NCI-H1105 (cell line): ENCODE results near the gene TKT.
A peak's percentile ranks its signal among the peaks of the same experiment; 100 is the strongest.

Experiments
- DNase-seq: peaks from one replicate; lab custom pipeline; 2025; lab: John Stamatoyannopoulos, UW

TKT gene

DNA sequence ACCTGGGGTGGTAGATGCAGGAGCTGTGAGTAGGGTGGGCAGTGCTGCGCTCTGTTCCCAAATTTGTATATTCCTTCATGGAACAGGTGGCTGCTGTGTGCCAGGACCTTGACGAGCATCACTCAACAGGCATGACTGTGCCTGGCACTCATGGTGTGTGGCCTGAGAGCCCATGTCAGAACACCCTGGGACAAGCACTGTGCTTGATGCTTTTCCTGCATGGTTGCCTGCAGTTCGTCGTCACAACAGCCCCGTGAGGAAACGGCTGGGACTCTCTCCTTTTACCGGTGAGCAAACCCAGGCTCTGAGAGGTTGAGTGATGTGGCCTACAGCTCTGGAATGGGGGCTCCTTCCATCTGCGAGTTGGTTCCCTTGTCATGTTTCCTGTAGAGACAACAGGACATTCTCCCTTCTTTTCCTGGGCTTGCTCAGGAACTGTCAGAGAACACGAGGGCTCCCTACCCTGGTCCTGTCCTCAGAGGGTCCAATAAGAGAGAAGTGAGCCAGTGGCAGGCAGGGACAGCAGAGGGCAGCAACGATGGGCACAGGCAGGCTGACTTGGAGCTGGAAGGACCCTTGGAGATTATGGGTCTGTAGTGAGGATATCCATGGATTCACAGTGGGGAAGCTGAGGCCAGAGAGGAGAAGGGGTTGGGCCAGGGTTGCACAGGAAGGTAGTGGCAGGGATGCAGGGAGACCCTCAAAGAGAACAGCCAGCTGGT is 57.4 kb downstream of the TKT start:
- DNase-seq = no peak

DNA sequence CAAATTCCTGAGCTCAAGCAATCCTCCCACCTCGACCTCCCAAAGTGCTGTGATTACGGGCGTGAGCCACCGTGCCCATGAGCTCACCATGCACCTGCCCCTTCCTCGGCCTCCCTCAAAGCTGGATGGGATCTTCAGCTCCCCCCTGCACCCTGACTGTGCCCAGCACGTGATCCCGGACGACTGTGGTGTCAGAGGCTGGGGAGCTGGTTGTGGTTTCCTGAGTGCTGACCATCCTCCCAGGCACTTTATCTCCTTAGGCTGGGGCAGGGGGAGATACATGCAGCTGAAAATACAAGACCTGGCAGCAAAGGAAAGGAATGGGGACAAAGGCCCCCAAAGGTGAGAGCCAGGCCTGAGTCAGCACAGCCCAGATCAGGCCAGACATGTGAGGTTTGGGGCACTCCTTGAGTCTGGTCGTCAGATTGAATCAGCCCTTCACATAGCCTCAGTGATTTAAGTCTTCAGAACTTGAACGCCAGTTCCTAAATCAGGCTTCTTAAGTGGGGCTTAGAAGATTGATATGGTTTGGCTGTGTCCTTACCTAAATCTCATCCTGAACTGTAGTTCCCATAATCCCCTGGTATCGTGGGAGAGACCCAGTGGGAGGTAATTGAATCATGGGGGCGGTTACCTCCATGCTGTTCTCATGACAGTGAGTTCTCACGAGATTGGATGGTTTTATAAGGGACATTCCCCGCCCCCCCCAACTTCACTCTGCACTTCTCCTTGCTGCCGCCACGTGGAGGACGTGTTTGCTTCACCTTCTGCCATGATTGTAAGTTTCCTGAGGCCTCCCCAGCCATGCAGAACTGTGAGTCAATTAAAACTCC is 59.0 kb downstream of the TKT start:
- no peak for DNase-seq

GRCh38 chr3:53195602-53196574 is 59.9 kb downstream of the TKT start:
- DNase-seq = peak; percentile 13

DNA sequence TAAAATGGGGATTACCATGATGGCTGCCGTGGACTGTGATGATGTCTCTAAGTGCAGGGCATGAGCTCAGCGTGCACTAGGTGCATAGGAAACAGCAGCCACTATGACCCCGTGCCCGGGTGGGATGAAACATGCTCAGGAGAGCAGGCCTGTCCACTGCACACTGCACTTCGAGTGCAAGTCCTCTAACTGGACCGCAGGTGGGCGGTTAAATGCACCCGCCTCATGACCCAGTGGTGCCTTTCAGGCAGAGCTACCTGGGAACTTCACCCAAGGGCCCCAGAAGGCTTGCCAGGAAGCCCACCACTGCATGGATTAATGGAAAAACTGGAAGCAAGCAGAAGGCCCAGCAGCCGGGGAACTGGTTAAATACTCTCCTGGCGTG is 60.8 kb downstream of the TKT start:
- DNase-seq = no peak

GRCh38 chr3:53194210-53195065 is 61.4 kb downstream of the TKT start:
- peak; percentile 9 for DNase-seq

GRCh38 chr3:53193466-53194209 is 62.2 kb downstream of the TKT start:
- no peak for DNase-seq

DNA sequence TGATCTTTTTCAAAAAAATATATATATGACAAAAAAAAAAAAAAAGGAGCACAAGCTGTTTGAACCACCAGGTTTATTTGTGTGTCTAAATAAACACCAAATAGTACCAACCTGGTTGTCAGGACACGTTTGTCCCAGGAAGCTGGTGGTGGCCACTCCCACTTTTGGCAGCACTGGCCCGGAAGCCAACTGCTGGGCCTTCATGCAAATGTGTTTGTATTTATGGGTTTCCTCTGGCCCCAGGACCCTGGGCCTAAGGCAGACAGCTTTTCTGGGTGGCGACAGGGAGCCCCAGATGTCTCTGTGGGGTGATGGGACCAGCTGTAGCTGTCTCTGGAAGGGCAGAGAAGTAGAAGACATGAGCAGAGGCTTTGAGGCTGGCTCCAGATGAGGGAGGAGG is 63.2 kb downstream of the TKT start:
- no peak for DNase-seq

DNA sequence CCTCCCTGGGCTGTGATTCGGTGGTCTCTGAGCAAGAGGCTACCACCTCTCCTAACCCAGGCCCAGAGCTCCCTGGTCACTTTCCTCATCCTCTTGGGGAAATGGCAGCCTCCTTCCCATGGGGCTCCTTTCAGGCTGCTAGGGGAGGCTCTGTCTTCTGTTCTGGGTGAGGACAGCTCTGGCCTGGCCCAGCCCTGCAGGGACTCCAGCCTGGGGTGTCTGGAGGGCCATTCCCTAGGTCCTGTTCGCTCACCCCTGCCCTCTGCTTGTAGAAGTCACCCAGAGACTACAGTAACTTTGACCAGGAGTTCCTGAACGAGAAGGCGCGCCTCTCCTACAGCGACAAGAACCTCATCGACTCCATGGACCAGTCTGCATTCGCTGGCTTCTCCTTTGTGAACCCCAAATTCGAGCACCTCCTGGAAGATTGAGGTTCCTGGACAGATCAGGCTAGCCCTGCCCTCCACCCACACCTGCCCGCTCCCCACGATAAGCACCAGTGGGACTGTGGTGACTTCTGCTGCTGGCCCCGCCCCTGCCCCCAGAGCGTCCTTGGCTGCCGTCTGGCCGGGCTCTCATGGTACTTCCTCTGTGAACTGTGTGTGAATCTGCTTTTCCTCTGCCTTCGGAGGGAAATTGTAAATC is 63.9 kb downstream of the TKT start:
- DNase-seq = no peak

GRCh38 chr3:53190659-53191058 is 65.2 kb downstream of the TKT start:
- no peak for DNase-seq

DNA sequence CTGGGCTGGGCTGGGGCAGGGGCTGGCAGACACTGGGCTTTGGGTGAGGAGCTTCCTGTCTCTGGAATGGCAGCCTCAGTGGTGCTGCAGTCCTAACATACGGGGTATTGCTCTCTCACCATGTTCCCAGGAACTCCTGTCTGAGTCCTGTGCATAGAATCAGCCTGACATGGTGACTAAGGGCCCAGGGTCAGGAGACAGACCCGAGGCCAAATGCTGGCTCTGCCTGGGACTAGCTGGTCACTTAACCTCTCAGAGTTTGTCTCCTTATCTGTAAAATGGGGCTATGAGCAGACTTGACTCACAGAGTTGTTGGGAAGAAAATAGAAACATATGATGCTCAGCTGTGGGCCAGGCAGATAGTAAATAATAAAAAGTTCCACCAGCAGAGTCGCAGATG is 66.5 kb downstream of the TKT start:
- DNase-seq = no peak

DNA sequence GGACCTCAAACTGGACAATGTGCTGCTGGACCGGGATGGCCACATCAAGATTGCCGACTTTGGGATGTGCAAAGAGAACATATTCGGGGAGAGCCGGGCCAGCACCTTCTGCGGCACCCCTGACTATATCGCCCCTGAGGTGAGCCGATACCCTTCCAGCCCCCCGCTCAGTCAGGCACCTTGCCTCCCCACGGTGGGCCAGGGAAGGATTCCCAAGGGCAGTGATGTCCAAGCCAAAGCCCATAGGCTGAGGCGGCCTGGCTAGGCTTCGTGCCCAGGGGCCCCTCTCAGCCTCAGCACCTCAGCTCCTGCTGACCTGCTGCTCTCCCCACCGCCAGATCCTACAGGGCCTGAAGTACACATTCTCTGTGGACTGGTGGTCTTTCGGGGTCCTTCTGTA is 67.1 kb downstream of the TKT start:
- no peak for DNase-seq

DNA sequence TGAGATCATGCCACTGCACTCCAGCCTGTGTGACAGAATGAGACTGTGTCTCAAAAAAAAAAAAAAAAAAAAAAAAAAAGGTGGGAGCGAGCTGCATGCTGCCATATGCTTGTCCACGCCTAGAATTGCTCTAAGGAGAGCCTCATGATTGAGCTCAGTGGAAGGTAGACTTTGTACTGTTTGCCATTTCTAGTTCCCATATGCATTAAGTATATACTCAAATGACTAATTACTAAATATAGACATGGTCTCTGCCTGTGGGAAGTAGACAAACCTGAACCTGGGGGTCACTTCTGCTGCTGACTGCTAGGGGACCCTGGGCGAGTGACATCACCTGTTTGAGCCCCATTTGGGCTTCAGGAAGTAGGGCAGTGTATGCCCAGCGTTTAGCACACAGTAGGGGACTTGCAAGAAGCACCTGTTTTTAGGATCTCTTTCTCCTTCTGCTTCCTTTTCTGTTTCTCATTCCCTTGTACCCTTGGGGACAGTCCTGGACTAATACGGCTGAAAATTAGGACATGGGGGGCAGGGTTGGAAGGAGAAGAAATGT is 67.6 kb downstream of the TKT start:
- no peak for DNase-seq

DNA sequence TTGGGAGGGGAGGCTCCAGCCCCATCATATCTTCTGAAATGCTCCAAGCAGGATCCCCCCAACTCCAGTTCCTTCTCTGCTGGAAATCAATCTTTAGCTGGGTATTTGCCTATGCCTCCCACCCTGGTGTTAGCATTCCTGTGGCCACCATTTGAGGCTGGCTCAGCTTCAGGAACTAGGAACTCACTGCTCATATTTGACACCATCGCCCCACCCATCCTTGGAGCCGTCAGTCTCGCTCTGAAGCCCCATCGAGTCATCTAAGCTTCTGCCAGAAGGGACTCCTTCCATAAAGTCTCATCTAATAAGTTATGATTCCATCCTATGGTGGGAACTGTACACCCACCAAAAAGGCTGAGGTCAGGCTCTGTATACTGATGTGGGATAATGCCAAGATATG is 68.4 kb downstream of the TKT start:
- no peak for DNase-seq

GRCh38 chr3:53186726-53187125 is 69.1 kb downstream of the TKT start:
- no peak for DNase-seq

DNA sequence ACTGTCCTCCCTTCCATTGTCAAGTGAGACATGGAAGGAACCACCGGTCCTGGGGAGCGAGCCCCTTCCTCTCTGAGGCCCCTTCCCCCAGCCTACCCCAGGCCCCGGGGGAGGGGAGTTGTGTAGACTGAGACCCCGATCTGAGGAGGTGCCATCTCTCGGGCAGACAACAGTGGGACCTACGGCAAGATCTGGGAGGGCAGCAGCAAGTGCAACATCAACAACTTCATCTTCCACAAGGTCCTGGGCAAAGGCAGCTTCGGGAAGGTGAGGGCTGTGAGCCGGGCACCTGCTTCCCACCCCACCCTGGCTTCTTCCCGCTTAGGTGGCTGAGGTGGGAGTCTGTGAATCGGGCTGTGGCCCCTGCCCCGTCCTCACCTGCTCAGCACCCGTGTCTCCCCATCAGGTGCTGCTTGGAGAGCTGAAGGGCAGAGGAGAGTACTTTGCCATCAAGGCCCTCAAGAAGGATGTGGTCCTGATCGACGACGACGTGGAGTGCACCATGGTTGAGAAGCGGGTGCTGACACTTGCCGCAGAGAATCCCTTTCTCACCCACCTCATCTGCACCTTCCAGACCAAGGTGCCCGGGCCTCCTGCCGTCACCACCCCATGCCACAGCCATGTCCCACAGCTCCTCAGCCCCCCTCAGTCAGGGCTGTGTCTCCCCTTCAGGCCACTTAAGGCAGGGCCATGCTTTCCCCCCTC is 69.9 kb downstream of the TKT start:
- DNase-seq = no peak

DNA sequence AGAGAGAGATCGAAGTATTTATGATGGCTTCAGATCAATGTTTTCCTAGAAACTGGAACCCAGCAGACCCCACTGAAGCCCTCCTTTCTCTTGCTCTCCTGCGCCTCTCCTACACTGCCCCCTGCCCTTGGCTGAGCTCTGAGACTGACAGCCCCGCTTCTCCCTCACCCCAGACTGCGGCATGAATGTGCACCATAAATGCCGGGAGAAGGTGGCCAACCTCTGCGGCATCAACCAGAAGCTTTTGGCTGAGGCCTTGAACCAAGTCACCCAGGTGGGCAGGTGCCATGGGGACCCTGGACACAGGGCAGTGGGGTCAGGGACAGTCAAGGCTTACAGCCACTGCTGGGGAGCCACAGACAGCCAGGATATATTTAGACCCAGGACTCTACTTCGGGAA is 71.1 kb downstream of the TKT start:
- DNase-seq = no peak

- no peak for DNase-seq
Observed at GRCh38 chr3:53183514-53183913, 72.3 kb downstream of the TKT start.

DNA sequence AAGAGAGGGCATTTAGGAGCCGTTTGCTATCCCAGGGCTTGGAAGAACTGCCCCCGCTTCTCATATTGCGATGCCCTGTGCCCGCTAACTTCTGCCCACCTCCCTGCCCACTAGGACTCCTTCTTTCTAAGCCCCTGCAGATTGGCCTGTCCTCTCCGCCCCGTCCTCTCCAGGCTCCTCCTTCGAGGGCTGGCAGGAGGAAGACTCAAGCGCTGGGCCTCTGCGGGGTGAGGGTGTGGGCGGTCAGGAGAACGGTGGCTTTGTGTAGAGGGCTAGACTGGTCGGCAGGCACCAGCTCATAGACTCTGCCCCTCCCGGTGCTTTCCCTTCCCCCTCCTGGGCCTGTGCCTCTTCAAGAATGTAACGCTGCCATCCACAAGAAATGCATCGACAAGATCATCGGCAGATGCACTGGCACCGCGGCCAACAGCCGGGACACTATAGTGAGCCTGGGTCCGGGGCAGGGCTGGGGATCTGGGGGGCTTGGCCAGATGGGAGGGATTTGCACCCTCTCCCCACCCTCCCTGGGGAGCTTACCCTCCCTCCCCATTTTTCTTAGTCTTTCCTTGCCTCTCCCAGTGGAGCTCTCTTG is 73.0 kb downstream of the TKT start:
- DNase-seq = no peak

- no peak for DNase-seq
Observed at GRCh38 chr3:53181528-53181927, 74.3 kb downstream of the TKT start.
